Loucy (cell line): ENCODE measurements around the gene MKI67.

ENCODE experiments used
- H2AFZ ChIP-seq: fragments of 200-600 bp; sonication (generic); 2 replicates; pipeline ENCODE4 v1.6.0; 2016; ENCODE audit warnings: antibody characterized with exemption, mild to moderate bottlenecking, low read length, moderate library complexity
- H3F3A ChIP-seq: fragments of 200-600 bp; 2 replicates; pipeline ENCODE4 v1.6.0; 2016; ENCODE audit warnings: antibody characterized with exemption, low read depth, mild to moderate bottlenecking
- H3K27me3 ChIP-seq: fragments of 200-600 bp; sonication (generic); 2 replicates; pipeline ENCODE4 v1.6.1; 2014; ENCODE audit warnings: low read length, mild to moderate bottlenecking; ENCODE audit not compliant: insufficient read depth, poor library complexity, severe bottlenecking
- H3K36me3 ChIP-seq: fragments of 200-600 bp; sonication (generic); 2 replicates; pipeline ENCODE4 v1.6.1; 2016; ENCODE audit warnings: low read length; ENCODE audit not compliant: insufficient read depth
- H3K4me1 ChIP-seq: fragments of 200-600 bp; sonication (generic); 2 replicates; pipeline ENCODE4 v1.5.1; 2014; ENCODE audit warnings: low read length, mild to moderate bottlenecking; ENCODE audit not compliant: insufficient read depth, poor library complexity, severe bottlenecking
- H3K4me2 ChIP-seq: fragments of 200-600 bp; sonication (generic); 2 replicates; pipeline ENCODE4 v1.6.0; 2014; ENCODE audit warnings: antibody characterized with exemption, low read length, low read depth, mild to moderate bottlenecking; ENCODE audit not compliant: poor library complexity, severe bottlenecking
- H3K4me3 ChIP-seq: fragments of 200-600 bp; sonication (generic); 2 replicates; pipeline ENCODE4 v1.5.1; 2014; ENCODE audit warnings: low read length, mild to moderate bottlenecking, mixed read lengths; ENCODE audit not compliant: poor library complexity, severe bottlenecking
- H3K79me2 ChIP-seq: fragments of 200-600 bp; sonication (generic); 2 replicates; pipeline ENCODE4 v1.6.1; 2014; ENCODE audit warnings: low read length; ENCODE audit not compliant: insufficient read depth
- H3K9ac ChIP-seq: fragments of 200-600 bp; sonication (generic); 2 replicates; pipeline ENCODE4 v1.6.0; 2014; ENCODE audit warnings: mild to moderate bottlenecking, low read depth, low read length, moderate library complexity; ENCODE audit not compliant: poor library complexity, severe bottlenecking
- H3K9me2 ChIP-seq: fragments of 200-600 bp; sonication (generic); replicated peaks from 2 replicates; pipeline ENCODE4 v1.6.1; 2016; ENCODE audit warnings: low read depth, low read length, mixed read lengths
- H3K9me3 ChIP-seq: fragments of 200-600 bp; sonication (generic); 2 replicates; pipeline ENCODE4 v1.6.1; 2014; ENCODE audit warnings: mild to moderate bottlenecking, antibody characterized with exemption, low read length, low read depth; ENCODE audit not compliant: insufficient read depth
- H4K20me1 ChIP-seq: fragments of 200-600 bp; sonication (generic); 2 replicates; pipeline ENCODE4 v1.6.0; 2014; ENCODE audit warnings: antibody characterized with exemption, low read length, mild to moderate bottlenecking; ENCODE audit not compliant: insufficient read depth, poor library complexity, severe bottlenecking
- CTCF ChIP-seq: fragments of 200-600 bp; sonication (generic); conservative IDR thresholded peaks from 2 replicates; pipeline ENCODE4 v1.5.1; 2014; ENCODE audit warnings: mild to moderate bottlenecking, antibody characterized with exemption, low read length
- EZH2phosphoT487 ChIP-seq: fragments of 200-600 bp; IDR thresholded peaks from 2 replicates; pipeline ENCODE4 v1.6.1; 2018; ENCODE audit warnings: antibody characterized with exemption, mild to moderate bottlenecking, moderate library complexity, borderline replicate concordance

Gene MKI67

GRCh38 chr10:128087146-128087883, 38.9 kb downstream of the MKI67 start:
- Histone ChIP-seq H2AFZ (no peak overlapping the region), H3K4me2 (no peak overlapping the region), H3F3A (no peaks in the 10 kb centered on the region), H3K27me3 (no peaks in the 10 kb centered on the region), H3K4me1 (no peaks in the 10 kb centered on the region), H4K20me1 (no peaks in the 10 kb centered on the region), H3K9me3 (no peaks in the 10 kb centered on the region), H3K36me3 (peaks cover 6% of the 10 kb centered on the region; the same call in 1 of the 2 replicates), H3K4me3 (no peak overlapping the region), H3K9me2 (no peaks in the 10 kb centered on the region), H3K9ac (no peak overlapping the region), H3K79me2 (no peaks in the 10 kb centered on the region)
- 0 out of 2 replicates have a peak, but pooled peaks have one; percentile 9 for TF ChIP-seq CTCF
- no peak for TF ChIP-seq EZH2phosphoT487

DNA sequence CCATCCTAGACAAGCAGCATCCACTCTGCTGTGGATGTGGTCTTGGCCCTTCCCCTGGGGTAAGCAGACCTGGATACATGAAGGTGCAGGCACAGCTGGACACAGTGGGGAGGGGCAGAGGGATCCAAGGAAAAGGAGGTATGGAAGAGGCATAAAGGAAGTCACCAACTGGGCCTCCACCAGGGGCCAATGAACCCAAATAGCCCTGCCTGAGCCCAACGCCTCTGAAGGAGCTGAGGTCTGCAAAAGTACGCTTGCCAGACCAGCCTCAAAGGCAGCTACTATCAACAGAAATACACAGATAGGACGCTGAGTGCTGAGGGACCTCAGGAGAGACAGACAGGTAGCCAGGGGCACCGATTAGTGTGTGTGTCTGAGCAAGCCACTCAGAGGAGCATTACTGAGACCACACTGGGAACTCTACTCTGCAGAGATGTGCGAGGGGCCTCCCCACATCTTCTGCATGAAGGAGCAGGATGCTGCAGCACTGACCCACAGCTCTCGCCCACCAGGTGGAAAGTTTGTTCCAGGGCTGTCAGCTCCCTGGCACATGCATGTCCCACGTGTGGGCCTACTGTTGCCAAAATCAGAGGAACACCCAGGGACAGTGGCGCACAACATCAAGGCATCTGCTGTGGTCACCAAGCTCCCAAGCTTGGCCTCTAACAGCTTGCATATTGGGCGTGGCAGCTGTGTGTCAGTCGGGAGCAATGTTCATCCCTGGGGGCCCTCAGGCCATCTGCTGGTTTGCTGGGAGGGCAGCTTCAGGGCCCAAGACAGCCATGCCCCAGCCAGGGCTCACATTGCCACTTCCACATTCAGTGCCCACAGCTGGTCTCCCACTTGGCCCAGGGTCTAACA, 40.0 kb downstream of the MKI67 start:
- Histone ChIP-seq H3K4me3 (no peak overlapping the region), H4K20me1 (no peaks in the 10 kb centered on the region), H3K9ac (no peak overlapping the region)

DNA sequence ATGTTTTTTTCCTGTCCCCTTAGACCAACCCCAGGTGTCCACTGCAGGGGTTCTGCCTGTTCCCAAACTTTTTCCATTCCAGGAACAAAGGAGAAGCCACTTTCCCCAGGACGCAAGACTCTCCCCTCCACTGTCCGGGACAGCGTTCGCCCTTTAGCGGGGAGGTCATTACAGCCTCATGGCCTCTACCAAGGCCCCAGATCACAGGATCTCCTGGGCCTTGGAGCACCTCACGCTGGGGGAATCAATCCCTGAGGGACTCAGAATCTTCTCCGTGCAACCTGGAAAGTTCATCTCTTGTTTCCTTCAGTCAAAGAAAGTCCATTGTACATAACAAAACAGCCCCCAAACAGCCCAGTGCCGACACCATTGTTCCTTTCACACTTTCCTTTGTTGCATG, 41.2 kb downstream of the MKI67 start:
- no peaks in the 10 kb centered on the region for H4K20me1 ChIP-seq
- TF ChIP-seq EZH2phosphoT487 (no peak), CTCF (no peak)
- no peak overlapping the region for H2AFZ ChIP-seq
- no peak overlapping the region for H3K4me3 ChIP-seq
- no peak overlapping the region for H3K4me2 ChIP-seq
- H3K9ac ChIP-seq = no peak overlapping the region
- no peaks in the 10 kb centered on the region for H3K4me1 ChIP-seq
- H3K27me3 ChIP-seq = no peaks in the 10 kb centered on the region
- H3K9me3 ChIP-seq = no peaks in the 10 kb centered on the region
- no peaks in the 10 kb centered on the region for H3F3A ChIP-seq
- peaks cover 13% of the 10 kb centered on the region; the same call in 1 of the 2 replicates for H3K36me3 ChIP-seq
- H3K9me2 ChIP-seq = no peaks in the 10 kb centered on the region
- no peaks in the 10 kb centered on the region for H3K79me2 ChIP-seq

More for the DNA sequence above, 40.0 kb downstream of the MKI67 start:
- Histone ChIP-seq H3F3A (no peaks in the 10 kb centered on the region), H3K36me3 (peaks cover 6% of the 10 kb centered on the region; the same call in 1 of the 2 replicates), H3K4me1 (no peaks in the 10 kb centered on the region), H3K9me2 (no peaks in the 10 kb centered on the region), H3K79me2 (no peaks in the 10 kb centered on the region), H3K27me3 (no peaks in the 10 kb centered on the region), H3K9me3 (no peaks in the 10 kb centered on the region), H3K4me2 (no peak overlapping the region), H2AFZ (no peak overlapping the region)
- TF ChIP-seq CTCF (no peak), EZH2phosphoT487 (no peak)
